Uterus (tissue), 2 donors: Measurements from ENCODE around the gene CRHR2.

ENCODE experiments used
- POLR2A ChIP-seq, 2 donors: fragments of 450-650 bp; IDR thresholded peaks; one replicate each; pipeline ENCODE4 v1.6.1; 2016; ENCODE audit warnings: antibody characterized with exemption in 2 of 2, mild to moderate bottlenecking in 1 of 2, moderate library complexity in 1 of 2
- TF ChIP-seq, protein P1 (sequence below), 4 experiments: fragments of 200-600 bp in 2 of 4; fragments of 450-650 bp in 2 of 4; sonication (generic) in 2 of 4; IDR thresholded peaks; one replicate each; pipeline ENCODE4 v1.5.1; 2016 to 2019; ENCODE audit warnings: antibody characterized with exemption in 4 of 4, mild to moderate bottlenecking in 2 of 4, moderate library complexity in 1 of 4

GRCh38 chr7:30692438-30692837 lies 10.2 kb upstream of the CRHR2 start:
- no peak for TF ChIP-seq POLR2A (IDR thresholded peaks at IDR 0.05)
- TF ChIP-seq, protein P1, sequence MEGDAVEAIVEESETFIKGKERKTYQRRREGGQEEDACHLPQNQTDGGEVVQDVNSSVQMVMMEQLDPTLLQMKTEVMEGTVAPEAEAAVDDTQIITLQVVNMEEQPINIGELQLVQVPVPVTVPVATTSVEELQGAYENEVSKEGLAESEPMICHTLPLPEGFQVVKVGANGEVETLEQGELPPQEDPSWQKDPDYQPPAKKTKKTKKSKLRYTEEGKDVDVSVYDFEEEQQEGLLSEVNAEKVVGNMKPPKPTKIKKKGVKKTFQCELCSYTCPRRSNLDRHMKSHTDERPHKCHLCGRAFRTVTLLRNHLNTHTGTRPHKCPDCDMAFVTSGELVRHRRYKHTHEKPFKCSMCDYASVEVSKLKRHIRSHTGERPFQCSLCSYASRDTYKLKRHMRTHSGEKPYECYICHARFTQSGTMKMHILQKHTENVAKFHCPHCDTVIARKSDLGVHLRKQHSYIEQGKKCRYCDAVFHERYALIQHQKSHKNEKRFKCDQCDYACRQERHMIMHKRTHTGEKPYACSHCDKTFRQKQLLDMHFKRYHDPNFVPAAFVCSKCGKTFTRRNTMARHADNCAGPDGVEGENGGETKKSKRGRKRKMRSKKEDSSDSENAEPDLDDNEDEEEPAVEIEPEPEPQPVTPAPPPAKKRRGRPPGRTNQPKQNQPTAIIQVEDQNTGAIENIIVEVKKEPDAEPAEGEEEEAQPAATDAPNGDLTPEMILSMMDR (IDR thresholded peaks at IDR 0.05), result no peak
